ENCODE measurements around the gene UNC45A.

The UNC45A gene

DNA sequence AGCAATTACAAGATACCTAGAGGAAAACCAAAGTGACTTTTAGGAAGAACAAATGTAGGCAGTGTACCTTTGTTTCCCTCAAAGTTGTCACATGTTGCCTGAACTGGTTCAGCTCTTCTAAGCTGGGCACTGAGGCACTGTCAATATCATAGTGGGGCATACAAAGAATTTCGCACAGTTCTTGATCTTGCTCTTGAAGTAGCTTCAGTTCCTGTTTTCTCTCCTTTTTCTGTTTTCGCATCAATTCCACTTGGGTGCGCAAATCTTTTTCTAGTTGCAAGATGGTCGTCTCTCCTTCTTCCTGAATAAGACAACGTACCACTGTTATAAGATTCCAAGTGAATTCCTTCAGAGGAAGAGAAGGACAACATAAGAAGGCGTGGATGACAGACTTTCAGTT lies 46.6 kb downstream of the UNC45A start:
- Histone ChIP-seq H3K36me3 (ENCODE audit: control insufficient read depth, insufficient read depth, low read length) (peaks cover 26% of the 10 kb centered on the region), H3K23ac (ENCODE audit: low read length) (no peak overlapping the region), H2AK5ac (ENCODE audit: low read length) (no peak overlapping the region), H3K4me2 (ENCODE audit: low read length) (no peak overlapping the region), H3K4me1 (ENCODE audit: control insufficient read depth, low read depth, low read length) (no peaks in the 10 kb centered on the region), H3K79me1 (ENCODE audit: low read length) (peaks cover 10% of the 10 kb centered on the region), H2BK5ac (ENCODE audit: low read length) (no peak overlapping the region), H3K9ac (ENCODE audit: low read length) (no peak overlapping the region), H3K79me2 (ENCODE audit: control insufficient read depth, insufficient read depth, low read length) (peaks cover 20% of the 10 kb centered on the region), H3K27ac (ENCODE audit: low read depth, low read length) (no peak overlapping the region), H2BK120ac (ENCODE audit: low read depth, low read length) (no peak overlapping the region), H3K4ac (ENCODE audit: low read depth, low read length) (no peak overlapping the region), H3K56ac (ENCODE audit: low read length) (no peak overlapping the region), H2BK15ac (replicated peaks; ENCODE audit: low read depth) (no peak overlapping the region), H3K18ac (ENCODE audit: low read length) (no peak overlapping the region), H3K27me3 (ENCODE audit: insufficient read depth, low read length, poor library complexity) (no peaks in the 10 kb centered on the region), H4K5ac (ENCODE audit: low read length) (no peak overlapping the region), H3K4me3 (ENCODE audit: low read length) (no peak overlapping the region), H4K8ac (ENCODE audit: low read depth, low read length) (no peak overlapping the region)
- no peak for DNase-seq
- no CpG with 5 or more reads among the region's 6 CpGs for WGBS (ENCODE audit: extremely low coverage, insufficient coverage, low lambda C conversion rate)

DNA sequence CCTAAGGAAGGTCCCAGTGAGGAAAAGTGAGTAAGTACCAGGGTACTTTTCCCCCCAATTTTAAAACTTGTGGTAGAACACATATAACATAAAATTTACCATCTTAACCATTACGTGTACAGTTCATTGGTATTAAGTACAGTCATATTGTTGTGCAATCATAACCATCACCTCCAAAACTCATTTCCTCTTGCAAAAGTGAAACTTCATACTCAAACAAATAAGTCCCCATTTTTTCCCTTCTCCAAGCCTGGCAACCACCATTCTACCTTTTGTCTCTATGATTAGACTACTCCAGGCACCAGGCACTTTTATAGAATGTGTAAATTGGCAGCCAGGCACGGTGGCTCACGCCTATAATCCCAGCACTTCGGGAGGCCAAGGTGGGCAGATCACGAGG lies 47.0 kb downstream of the UNC45A start:
- Histone ChIP-seq H2BK15ac (replicated peaks; ENCODE audit: low read depth) (no peak overlapping the region), H4K5ac (ENCODE audit: low read length) (no peak overlapping the region), H2BK5ac (ENCODE audit: low read length) (no peak overlapping the region), H3K4me3 (ENCODE audit: low read length) (no peak overlapping the region), H3K4me2 (ENCODE audit: low read length) (no peak overlapping the region), H2BK120ac (ENCODE audit: low read depth, low read length) (no peak overlapping the region), H3K9ac (ENCODE audit: low read length) (no peak overlapping the region), H3K4me1 (ENCODE audit: control insufficient read depth, low read depth, low read length) (no peaks in the 10 kb centered on the region), H3K56ac (ENCODE audit: low read length) (no peak overlapping the region), H3K23ac (ENCODE audit: low read length) (no peak overlapping the region), H3K79me1 (ENCODE audit: low read length) (peaks cover 11% of the 10 kb centered on the region), H3K4ac (ENCODE audit: low read depth, low read length) (no peak overlapping the region), H3K27ac (ENCODE audit: low read depth, low read length) (no peak overlapping the region), H3K36me3 (ENCODE audit: control insufficient read depth, insufficient read depth, low read length) (peaks cover 26% of the 10 kb centered on the region), H3K79me2 (ENCODE audit: control insufficient read depth, insufficient read depth, low read length) (peaks cover 24% of the 10 kb centered on the region), H4K8ac (ENCODE audit: low read depth, low read length) (no peak overlapping the region), H2AK5ac (ENCODE audit: low read length) (no peak overlapping the region), H3K18ac (ENCODE audit: low read length) (no peak overlapping the region), H3K27me3 (ENCODE audit: insufficient read depth, low read length, poor library complexity) (no peaks in the 10 kb centered on the region)
- DNase-seq, result no peak
- WGBS (ENCODE audit: extremely low coverage, insufficient coverage, low lambda C conversion rate), result no CpG with 5 or more reads among the region's 5 CpGs

DNA sequence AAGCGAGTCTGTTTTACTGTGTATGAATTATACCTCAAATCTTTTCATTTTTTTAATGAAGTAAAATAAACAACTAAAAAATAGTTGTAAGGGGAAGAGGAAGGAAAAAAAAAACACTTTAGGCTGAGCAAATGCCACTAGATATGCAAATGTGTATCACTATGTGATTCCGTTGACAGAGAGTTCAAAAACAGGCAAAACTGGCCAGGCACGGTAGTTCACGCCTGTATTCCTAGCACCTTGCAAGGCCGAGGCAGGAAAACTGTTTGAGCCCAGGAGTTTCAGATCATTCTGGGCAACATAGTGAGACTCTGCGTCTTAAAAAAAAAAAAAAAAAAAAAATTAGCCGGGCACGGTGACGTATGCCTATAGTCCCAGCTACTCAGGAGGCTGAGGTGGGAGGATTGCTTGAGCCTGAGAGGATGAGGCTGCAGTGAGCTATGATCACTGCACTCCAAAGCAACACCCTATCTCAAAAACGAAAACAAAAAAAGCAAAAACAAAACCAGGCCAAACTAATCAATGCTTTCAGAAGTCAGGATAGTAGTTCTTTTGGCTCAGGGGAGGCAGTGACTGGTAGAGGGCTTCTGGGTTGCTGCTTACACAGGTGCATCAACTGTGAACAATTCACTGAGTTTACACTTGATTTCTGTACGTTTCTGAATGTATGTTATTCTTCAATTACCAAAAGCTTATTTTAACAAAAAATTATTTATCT lies 51.9 kb downstream of the UNC45A start:
- no peak overlapping the region for H3K4me2 ChIP-seq (ENCODE audit: low read length)
- peaks cover 3% of the 10 kb centered on the region for H3K4me1 ChIP-seq (ENCODE audit: control insufficient read depth, low read depth, low read length)
- H3K27me3 ChIP-seq (ENCODE audit: insufficient read depth, low read length, poor library complexity), result no peaks in the 10 kb centered on the region
- H3K79me2 ChIP-seq (ENCODE audit: control insufficient read depth, insufficient read depth, low read length), result peaks cover 60% of the 10 kb centered on the region
- peaks cover 20% of the 10 kb centered on the region for H3K79me1 ChIP-seq (ENCODE audit: low read length)
- H4K5ac ChIP-seq (ENCODE audit: low read length), result no peak overlapping the region
- no peak overlapping the region for H3K9ac ChIP-seq (ENCODE audit: low read length)
- H4K8ac ChIP-seq (ENCODE audit: low read depth, low read length), result no peak overlapping the region
- H3K36me3 ChIP-seq (ENCODE audit: control insufficient read depth, insufficient read depth, low read length), result peaks cover 5% of the 10 kb centered on the region
- no peak overlapping the region for H3K4me3 ChIP-seq (ENCODE audit: low read length)
- no peak overlapping the region for H3K23ac ChIP-seq (ENCODE audit: low read length)
- no peak overlapping the region for H3K4ac ChIP-seq (ENCODE audit: low read depth, low read length)
- H2BK5ac ChIP-seq (ENCODE audit: low read length), result no peak overlapping the region
- H2BK120ac ChIP-seq (ENCODE audit: low read depth, low read length), result no peak overlapping the region
- 100% methylated on average over 1 of the region's 11 CpGs for WGBS (ENCODE audit: extremely low coverage, insufficient coverage, low lambda C conversion rate)
- H3K27ac ChIP-seq (ENCODE audit: low read depth, low read length), result no peak overlapping the region
- no peak overlapping the region for H3K18ac ChIP-seq (ENCODE audit: low read length)
- DNase-seq, result no peak
- no peak overlapping the region for H3K56ac ChIP-seq (ENCODE audit: low read length)
- H2BK15ac ChIP-seq (replicated peaks; ENCODE audit: low read depth), result no peak overlapping the region
- no peak overlapping the region for H2AK5ac ChIP-seq (ENCODE audit: low read length)

DNA sequence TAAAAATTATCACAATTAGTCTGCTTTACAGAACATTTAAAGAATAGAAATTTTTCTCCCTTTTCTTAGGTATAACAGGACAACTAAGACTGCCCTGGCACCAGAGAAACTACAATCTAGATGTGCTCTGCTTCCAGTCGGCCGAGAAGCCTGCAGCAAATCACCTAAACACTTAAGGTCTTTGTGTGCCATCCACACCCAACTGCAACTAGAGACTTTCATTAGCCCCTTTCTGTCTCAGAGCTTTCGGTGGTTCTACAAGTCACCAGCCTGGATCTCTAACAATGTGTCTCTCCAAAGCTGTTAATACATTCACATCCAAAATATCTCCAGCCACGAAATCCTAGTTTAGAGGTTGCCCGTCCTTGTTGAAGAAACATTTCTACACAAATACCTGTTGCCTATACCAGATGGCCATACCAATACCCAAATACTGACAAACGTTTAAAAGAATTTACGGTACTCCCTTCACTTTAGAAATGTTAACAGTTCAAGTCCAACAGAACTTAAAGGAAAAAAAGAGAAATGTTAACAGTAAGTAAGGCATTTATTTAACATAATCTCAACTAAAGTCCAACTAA lies 52.6 kb downstream of the UNC45A start:
- Histone ChIP-seq H3K36me3 (ENCODE audit: control insufficient read depth, insufficient read depth, low read length) (peaks cover 4% of the 10 kb centered on the region), H3K27me3 (ENCODE audit: insufficient read depth, low read length, poor library complexity) (no peaks in the 10 kb centered on the region), H3K4me2 (ENCODE audit: low read length) (no peak overlapping the region), H2BK15ac (replicated peaks; ENCODE audit: low read depth) (no peak overlapping the region), H3K23ac (ENCODE audit: low read length) (no peak overlapping the region), H2BK5ac (ENCODE audit: low read length) (no peak overlapping the region), H3K56ac (ENCODE audit: low read length) (no peak overlapping the region), H4K5ac (ENCODE audit: low read length) (no peak overlapping the region), H3K79me1 (ENCODE audit: low read length) (peaks cover 20% of the 10 kb centered on the region), H3K27ac (ENCODE audit: low read depth, low read length) (no peak overlapping the region), H3K4me3 (ENCODE audit: low read length) (no peak overlapping the region), H3K4me1 (ENCODE audit: control insufficient read depth, low read depth, low read length) (peaks cover 3% of the 10 kb centered on the region), H2AK5ac (ENCODE audit: low read length) (no peak overlapping the region), H4K8ac (ENCODE audit: low read depth, low read length) (no peak overlapping the region), H3K79me2 (ENCODE audit: control insufficient read depth, insufficient read depth, low read length) (peaks cover 66% of the 10 kb centered on the region), H2BK120ac (ENCODE audit: low read depth, low read length) (no peak overlapping the region), H3K9ac (ENCODE audit: low read length) (no peak overlapping the region), H3K4ac (ENCODE audit: low read depth, low read length) (no peak overlapping the region), H3K18ac (ENCODE audit: low read length) (no peak overlapping the region)
- no peak for DNase-seq
- no CpG with 5 or more reads among the region's 7 CpGs for WGBS (ENCODE audit: extremely low coverage, insufficient coverage, low lambda C conversion rate)

DNA sequence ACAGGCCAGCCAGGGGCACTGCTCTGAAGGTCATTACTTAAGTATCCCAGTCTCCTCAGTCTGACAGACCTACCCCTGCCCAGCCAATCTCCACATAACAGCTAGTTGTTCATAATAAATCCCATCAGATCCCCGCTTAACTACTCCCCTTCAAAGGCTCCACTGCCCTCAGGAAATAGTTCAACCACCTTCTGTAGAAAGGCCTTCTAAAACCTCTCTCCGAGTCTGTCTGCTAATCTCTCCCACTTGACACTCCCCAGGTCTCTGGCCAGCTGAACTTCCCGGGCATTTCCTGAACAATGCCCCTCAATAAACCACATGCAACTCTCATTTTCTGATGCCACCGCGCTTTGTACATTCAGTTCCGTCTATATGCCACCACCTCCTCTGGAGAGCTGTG lies 53.2 kb downstream of the UNC45A start:
- Histone ChIP-seq H3K27me3 (ENCODE audit: insufficient read depth, low read length, poor library complexity) (no peaks in the 10 kb centered on the region), H2AK5ac (ENCODE audit: low read length) (no peak overlapping the region), H3K4me2 (ENCODE audit: low read length) (no peak overlapping the region), H3K79me1 (ENCODE audit: low read length) (peaks cover 17% of the 10 kb centered on the region), H2BK15ac (replicated peaks; ENCODE audit: low read depth) (no peak overlapping the region), H4K8ac (ENCODE audit: low read depth, low read length) (no peak overlapping the region), H3K4me3 (ENCODE audit: low read length) (no peak overlapping the region), H3K18ac (ENCODE audit: low read length) (no peak overlapping the region), H3K4ac (ENCODE audit: low read depth, low read length) (no peak overlapping the region), H4K5ac (ENCODE audit: low read length) (no peak overlapping the region), H3K56ac (ENCODE audit: low read length) (peak overlapping the region; percentile 30), H3K36me3 (ENCODE audit: control insufficient read depth, insufficient read depth, low read length) (peaks cover under 1% of the 10 kb centered on the region), H3K79me2 (ENCODE audit: control insufficient read depth, insufficient read depth, low read length) (peaks cover 70% of the 10 kb centered on the region), H2BK120ac (ENCODE audit: low read depth, low read length) (no peak overlapping the region), H2BK5ac (ENCODE audit: low read length) (no peak overlapping the region), H3K27ac (ENCODE audit: low read depth, low read length) (no peak overlapping the region), H3K4me1 (ENCODE audit: control insufficient read depth, low read depth, low read length) (peaks cover 3% of the 10 kb centered on the region), H3K23ac (ENCODE audit: low read length) (no peak overlapping the region), H3K9ac (ENCODE audit: low read length) (peak overlapping the region; percentile 5)
- DNase-seq, result peak; percentile 38
- no CpG with 5 or more reads among the region's 6 CpGs for WGBS (ENCODE audit: extremely low coverage, insufficient coverage, low lambda C conversion rate)

Data from mesendoderm (in vitro differentiated cells).